Kidney epithelial cell (primary cell): ENCODE measurements around the gene HECTD1. TPM values are rescaled to one million over a fixed set of nuclear protein-coding genes. Genes with fewer than 3 reads are reported as not detected.

Source experiments
- DNase-seq: peaks from one replicate; pipeline ENCODE4 v3.0.0-alpha.2; 2010; ENCODE audit warnings: low read depth
- H3K27me3 ChIP-seq: 2 replicates; pipeline ENCODE4 v1.6.0; 2011; ENCODE audit warnings: low read length; ENCODE audit not compliant: control insufficient read depth, insufficient read depth
- H3K36me3 ChIP-seq: 2 replicates; pipeline ENCODE4 v1.5.1; 2011; ENCODE audit warnings: low read length; ENCODE audit not compliant: control insufficient read depth, insufficient read depth
- H3K4me3 ChIP-seq: 2 replicates; pipeline ENCODE4 v1.5.1; 2011; ENCODE audit warnings: low read depth, mild to moderate bottlenecking, control low read depth, low read length
- CTCF ChIP-seq: IDR thresholded peaks from 2 replicates; pipeline ENCODE4 v1.5.1; 2011; ENCODE audit warnings: mild to moderate bottlenecking, moderate library complexity, low read length, control low read depth, inconsistent platforms; ENCODE audit not compliant: insufficient read depth, poor library complexity, severe bottlenecking
- total RNA-seq: library from RNA; depleted of rRNA; stranded (reverse); fragments of >200 nt; gene quantifications from 2 replicates; pipeline ENCODE4 v1.2.3, GENCODE V29; 2015

HECTD1 gene
- total RNA-seq, 1 donor from 2014 or later: 118 TPM

GRCh38 chr14:31159682-31160296, 47.8 kb downstream of the HECTD1 start:
- H3K27me3 ChIP-seq: no peaks in the 10 kb centered on the region
- no peak for TF ChIP-seq CTCF
- no peak for DNase-seq
- no peak overlapping the region for H3K4me3 ChIP-seq
- H3K36me3 ChIP-seq: peaks cover 1% of the 10 kb centered on the region

- Histone ChIP-seq H3K27me3 (no peaks in the 10 kb centered on the region), H3K4me3 (no peak overlapping the region), H3K36me3 (peaks cover 4% of the 10 kb centered on the region)
- no peak for DNase-seq
- TF ChIP-seq CTCF: no peak
Measured at GRCh38 chr14:31154956-31155355, 52.6 kb downstream of the HECTD1 start.

- H3K4me3 ChIP-seq: no peak overlapping the region
- no peak for TF ChIP-seq CTCF
- H3K27me3 ChIP-seq: no peaks in the 10 kb centered on the region
- no peaks in the 10 kb centered on the region for H3K36me3 ChIP-seq
- no peak for DNase-seq
Measured at GRCh38 chr14:31142455-31143087, 65.0 kb downstream of the HECTD1 start.

GRCh38 chr14:31139301-31139847, 68.2 kb downstream of the HECTD1 start:
- no peak for DNase-seq
- no peak for TF ChIP-seq CTCF
- no peak overlapping the region for H3K4me3 ChIP-seq
- no peaks in the 10 kb centered on the region for H3K36me3 ChIP-seq
- no peaks in the 10 kb centered on the region for H3K27me3 ChIP-seq

GRCh38 chr14:31138301-31138700, 69.3 kb downstream of the HECTD1 start:
- H3K27me3 ChIP-seq: no peaks in the 10 kb centered on the region
- H3K36me3 ChIP-seq: no peaks in the 10 kb centered on the region
- DNase-seq: no peak
- TF ChIP-seq CTCF: no peak
- no peak overlapping the region for H3K4me3 ChIP-seq
